ENCODE results near the gene SIL1.
"Not testable (repeated sequence)": the region's sequence is repeated elsewhere in the genome, so short reads cannot be mapped to it uniquely, and the experiment has no call there.

The SIL1 gene

GRCh38 chr5:139197710-139198669 lies at the start of gene SIL1:
TSS of gene SIL1 (minus strand) at chr5:139198368. CDS start at chr5:139127843, 70,525 bp downstream.
- peak; percentile 54 for DNase-seq

- DNase-seq: no peak
Measured at GRCh38 chr5:139246394-139246793, 48.2 kb upstream of the SIL1 start.

DNA sequence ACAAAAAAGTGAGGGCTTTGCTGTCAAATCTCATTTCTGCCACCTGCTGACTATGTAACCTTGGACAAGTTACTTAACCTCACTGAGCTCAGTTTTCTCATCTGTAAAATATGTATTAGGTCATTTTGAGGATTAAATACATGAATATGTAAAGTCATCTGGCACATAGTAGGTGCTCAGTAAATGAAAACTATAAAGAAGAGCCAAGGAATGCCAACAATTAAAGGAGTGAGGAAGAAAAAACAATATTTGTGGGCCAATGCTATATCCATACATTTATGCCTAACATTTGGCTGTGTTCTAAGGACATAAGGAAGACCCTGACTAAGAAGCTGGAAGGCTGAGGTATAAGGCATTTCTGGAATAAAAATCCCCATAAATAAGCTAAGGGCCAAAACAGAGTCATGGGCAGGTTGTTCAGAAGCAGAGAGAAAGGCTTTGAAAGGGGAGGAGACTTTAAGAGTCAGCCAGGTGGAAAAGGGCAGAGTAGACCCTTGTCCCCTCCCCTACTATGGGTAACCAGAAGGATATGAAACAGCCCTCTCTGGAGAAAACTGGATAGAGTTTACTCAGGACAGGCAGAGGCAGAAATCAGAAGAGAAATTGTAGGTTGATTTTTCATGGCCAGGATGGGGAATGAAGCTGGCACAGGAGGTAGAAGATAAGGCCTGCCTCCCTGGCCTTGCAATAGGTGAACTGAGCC lies 47.6 kb upstream of the SIL1 start:
- no peak for DNase-seq

- DNase-seq: no peak
Measured at GRCh38 chr5:139243425-139243970, 45.3 kb upstream of the SIL1 start.

DNA sequence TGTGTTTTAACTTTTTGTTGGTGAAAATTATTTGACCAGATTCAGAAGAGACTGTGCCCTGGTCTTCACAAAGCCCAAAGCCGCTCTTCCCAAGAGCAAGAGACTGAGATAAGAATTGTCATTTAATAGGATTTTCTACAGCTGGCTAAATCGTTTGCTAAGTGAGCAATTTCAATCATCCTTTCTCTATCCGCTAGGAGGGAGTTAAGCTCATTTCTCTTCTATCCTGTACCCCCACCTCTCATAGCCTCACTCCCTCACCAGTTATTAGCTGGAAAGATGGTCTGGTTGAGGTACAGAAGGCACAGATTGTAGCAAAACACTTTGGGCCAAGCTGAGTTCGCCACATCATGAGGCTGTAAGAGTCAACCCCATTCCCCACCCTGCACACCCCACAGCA lies 43.0 kb upstream of the SIL1 start:
- no peak for DNase-seq

- DNase-seq: no peak
Measured at GRCh38 chr5:139236479-139236878, 38.3 kb upstream of the SIL1 start.

GRCh38 chr5:139232147-139232724 lies 34.1 kb upstream of the SIL1 start:
- no peak for DNase-seq

GRCh38 chr5:139228201-139228803 lies 30.1 kb upstream of the SIL1 start:
- DNase-seq: no peak

DNA sequence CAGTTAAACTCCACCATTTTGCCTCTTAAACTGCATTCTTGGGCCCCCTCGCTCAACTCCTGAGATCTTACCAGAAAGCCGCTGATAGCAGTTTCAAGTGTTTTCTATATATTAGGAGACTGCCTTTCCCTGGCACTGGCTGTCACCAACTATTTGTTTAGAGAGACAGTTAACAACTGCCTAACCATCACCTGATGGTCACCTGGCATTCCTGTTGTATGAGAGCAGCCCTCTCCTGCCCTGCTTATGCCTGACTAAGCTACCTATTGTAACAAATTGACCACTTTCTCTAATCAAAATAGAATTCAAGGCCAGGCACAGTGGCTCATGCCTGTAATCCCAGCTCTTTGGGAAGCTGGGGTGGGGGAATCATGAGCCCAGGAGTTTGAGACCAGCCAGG lies 28.0 kb upstream of the SIL1 start:
- DNase-seq: no peak

DNA sequence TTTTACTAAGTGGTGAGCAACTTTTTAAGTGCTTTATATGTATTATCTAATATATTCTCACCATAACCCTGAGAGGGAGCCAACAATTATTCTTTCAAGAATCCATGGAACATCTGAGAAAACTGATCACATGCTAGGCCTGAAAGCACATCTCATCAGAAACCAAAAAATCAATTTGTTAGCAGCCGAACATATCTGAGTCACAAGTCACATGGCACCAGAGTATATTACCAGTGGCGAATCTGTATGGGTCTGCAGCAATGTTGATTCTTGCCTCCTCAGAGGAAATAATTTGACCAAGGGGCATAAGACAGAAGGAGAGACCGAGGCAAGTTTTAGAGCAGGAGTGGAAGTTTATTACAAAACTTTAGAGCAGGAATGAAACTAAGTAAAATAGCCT lies 25.3 kb upstream of the SIL1 start:
- DNase-seq: no peak

- DNase-seq: no peak
Measured at GRCh38 chr5:139222346-139222745, 24.2 kb upstream of the SIL1 start.

DNA sequence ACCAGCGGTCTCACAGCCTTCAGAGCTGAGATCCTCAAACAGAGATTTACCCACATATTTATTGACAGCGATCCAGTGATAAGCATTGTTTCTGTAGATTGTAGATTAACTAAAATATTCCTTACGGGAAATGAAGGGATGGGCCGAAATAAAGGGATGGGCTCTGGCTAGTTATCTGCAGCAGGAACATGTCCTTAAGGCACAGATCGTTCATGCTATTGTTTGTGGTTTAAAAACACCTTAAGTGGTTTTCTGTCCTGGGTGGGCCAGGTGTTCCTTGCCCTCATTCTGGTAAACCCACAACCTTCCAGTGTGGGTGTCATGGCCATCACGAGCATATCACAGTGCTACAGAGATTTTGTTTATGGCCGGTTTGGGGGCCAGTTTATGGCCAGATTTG lies 19.9 kb upstream of the SIL1 start:
- DNase-seq: not testable (repeated sequence)

GRCh38 chr5:139215107-139215975 lies 17.2 kb upstream of the SIL1 start:
- DNase-seq: no peak

DNA sequence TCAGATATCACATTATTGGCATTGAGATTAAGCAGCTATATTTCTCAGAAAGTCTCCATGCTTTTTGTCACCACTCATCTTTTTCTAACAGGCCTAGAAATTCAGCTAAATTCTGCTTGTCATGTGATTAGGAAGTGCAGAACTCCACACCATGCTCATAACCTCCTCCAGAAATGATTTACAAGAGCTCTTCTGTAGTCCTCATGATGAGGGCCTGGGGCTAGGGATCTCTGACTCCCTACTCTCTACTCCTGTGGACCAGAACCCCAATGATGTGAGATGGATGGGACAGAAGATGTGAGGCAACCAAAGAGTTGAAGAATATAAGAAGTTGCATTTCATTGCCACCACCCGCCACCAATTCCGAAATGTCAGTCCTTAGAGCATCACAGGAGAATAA lies 16.5 kb upstream of the SIL1 start:
- no peak for DNase-seq

GRCh38 chr5:139212906-139213305 lies 14.7 kb upstream of the SIL1 start:
- DNase-seq: no peak

GRCh38 chr5:139212486-139212885 lies 14.3 kb upstream of the SIL1 start:
- no peak for DNase-seq

- no peak for DNase-seq
Measured at GRCh38 chr5:139210585-139210984, 12.4 kb upstream of the SIL1 start.

GRCh38 chr5:139207297-139208000 lies 9.3 kb upstream of the SIL1 start:
- DNase-seq: no peak

DNA sequence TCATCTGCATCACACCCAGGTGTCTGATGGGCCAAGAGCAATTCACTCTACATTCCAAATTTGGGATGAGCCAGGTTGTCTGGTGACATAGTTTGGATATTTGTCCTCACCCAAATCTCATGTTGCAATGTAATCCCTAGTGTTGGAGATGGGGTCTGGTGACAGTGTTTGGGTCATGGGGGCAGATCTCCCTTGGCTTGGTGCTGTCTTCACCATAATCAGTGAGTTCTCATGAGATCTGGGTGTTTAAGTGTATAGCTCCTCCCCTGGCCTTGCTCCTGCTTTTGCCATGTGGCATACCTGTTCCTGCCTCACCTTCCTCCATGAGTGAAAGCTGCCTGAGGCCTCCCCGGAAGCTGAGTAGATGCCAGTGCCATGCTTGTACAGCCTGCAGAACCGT lies 7.4 kb upstream of the SIL1 start:
- no peak for DNase-seq

- DNase-seq: no peak
Measured at GRCh38 chr5:139205124-139205523, 7.0 kb upstream of the SIL1 start.

- no peak for DNase-seq
Measured at GRCh38 chr5:139204196-139204595, 6.0 kb upstream of the SIL1 start.

All from KG1 (cell line).